H9 (cell line): ENCODE measurements around the gene BCAS1. TPM values are rescaled to one million over a fixed set of nuclear protein-coding genes. Genes with fewer than 3 reads are reported as not detected.

Experiments
- DNase-seq: peaks from one replicate; pipeline ENCODE4 v3.0.0-alpha.2; 2017
- H2AFZ ChIP-seq: one replicate; pipeline ENCODE4 v1.6.1; 2013; ENCODE audit warnings: mild to moderate bottlenecking, low read length, control low read depth, moderate library complexity
- H2AK5ac ChIP-seq: 2 replicates; pipeline ENCODE4 v1.6.1; 2013; ENCODE audit warnings: low read length, control low read depth, mixed read lengths; ENCODE audit not compliant: insufficient read length
- H2BK120ac ChIP-seq: one replicate; pipeline ENCODE4 v1.6.1; 2013; ENCODE audit warnings: low read depth, mild to moderate bottlenecking, low read length, control low read depth, inconsistent platforms; ENCODE audit not compliant: poor library complexity, severe bottlenecking
- H2BK12ac ChIP-seq: 2 replicates; pipeline ENCODE4 v1.6.1; 2013; ENCODE audit warnings: low read length, control low read depth, mixed read lengths, low read depth; ENCODE audit not compliant: insufficient read length
- H2BK15ac ChIP-seq: 2 replicates; pipeline ENCODE4 v1.6.1; 2013; ENCODE audit warnings: low read depth, low read length, control low read depth
- H2BK20ac ChIP-seq: one replicate; pipeline ENCODE4 v1.6.1; 2013; ENCODE audit warnings: low read depth, mild to moderate bottlenecking, low read length, control low read depth, inconsistent platforms; ENCODE audit not compliant: poor library complexity, severe bottlenecking
- H2BK5ac ChIP-seq: 2 replicates; pipeline ENCODE4 v1.6.1; 2013; ENCODE audit warnings: low read length, control low read depth, mixed read lengths; ENCODE audit not compliant: insufficient read length
- H3K14ac ChIP-seq: 2 replicates; pipeline ENCODE4 v1.6.1; 2013; ENCODE audit warnings: low read length, control low read depth; ENCODE audit not compliant: insufficient read depth
- H3K18ac ChIP-seq: 2 replicates; pipeline ENCODE4 v1.6.1; 2013; ENCODE audit warnings: low read depth, mild to moderate bottlenecking, mixed read lengths, low read length, control low read depth; ENCODE audit not compliant: insufficient read length
- H3K23ac ChIP-seq: 2 replicates; pipeline ENCODE4 v1.6.1; 2013; ENCODE audit warnings: low read length, control low read depth, mixed read lengths, low read depth; ENCODE audit not compliant: insufficient read length
- H3K23me2 ChIP-seq: 2 replicates; pipeline ENCODE4 v1.6.1; 2013; ENCODE audit warnings: low read depth, mild to moderate bottlenecking, mixed read lengths, low read length, control low read depth; ENCODE audit not compliant: insufficient read length, poor library complexity, severe bottlenecking
- H3K27ac ChIP-seq: 2 replicates; pipeline ENCODE4 v1.5.1; 2013; ENCODE audit warnings: low read length, control low read depth, mixed read lengths, low read depth; ENCODE audit not compliant: insufficient read length
- H3K27me3 ChIP-seq: 2 replicates; pipeline ENCODE4 v1.6.1; 2013; ENCODE audit warnings: low read length, control low read depth, inconsistent platforms; ENCODE audit not compliant: insufficient read depth
- H3K4ac ChIP-seq: 2 replicates; pipeline ENCODE4 v1.6.1; 2013; ENCODE audit warnings: low read depth, mild to moderate bottlenecking, control low read depth, inconsistent platforms, low read length, moderate library complexity
- H3K4me1 ChIP-seq: 2 replicates; pipeline ENCODE4 v1.6.1; 2013; ENCODE audit warnings: low read length, control low read depth, inconsistent platforms; ENCODE audit not compliant: insufficient read depth
- H3K4me2 ChIP-seq: 2 replicates; pipeline ENCODE4 v1.6.1; 2013; ENCODE audit warnings: low read length, control low read depth, mixed read lengths; ENCODE audit not compliant: insufficient read length, insufficient read depth
- H3K56ac ChIP-seq: 2 replicates; pipeline ENCODE4 v1.6.1; 2013; ENCODE audit warnings: low read depth, mild to moderate bottlenecking, mixed read lengths, low read length, control low read depth; ENCODE audit not compliant: insufficient read length
- H3K79me1 ChIP-seq: 2 replicates; pipeline ENCODE4 v1.6.1; 2013; ENCODE audit warnings: low read depth, mild to moderate bottlenecking, moderate library complexity, low read length, control low read depth, inconsistent platforms; ENCODE audit not compliant: insufficient read depth, poor library complexity, severe bottlenecking
- H3K79me2 ChIP-seq: 2 replicates; pipeline ENCODE4 v1.6.1; 2013; ENCODE audit warnings: low read length, control low read depth, inconsistent platforms; ENCODE audit not compliant: insufficient read depth
- H3K9ac ChIP-seq: 2 replicates; pipeline ENCODE4 v1.6.1; 2013; ENCODE audit warnings: low read length, control low read depth, mixed read lengths; ENCODE audit not compliant: insufficient read length; ENCODE audit errors: extremely low read depth
- H3K9me3 ChIP-seq: one replicate; pipeline ENCODE4 v1.6.1; 2013; ENCODE audit warnings: low read depth, low read length, inconsistent platforms; ENCODE audit not compliant: control insufficient read depth
- H3T11ph ChIP-seq: one replicate; pipeline ENCODE4 v1.6.1; 2013; ENCODE audit warnings: mild to moderate bottlenecking, low read length, control low read depth, inconsistent platforms
- H4K20me1 ChIP-seq: one replicate; pipeline ENCODE4 v1.6.1; 2013; ENCODE audit not compliant: control insufficient read depth, insufficient read length, insufficient read depth
- H4K5ac ChIP-seq: 2 replicates; pipeline ENCODE4 v1.6.1; 2013; ENCODE audit warnings: low read depth, mild to moderate bottlenecking, mixed read lengths, low read length, control low read depth; ENCODE audit not compliant: insufficient read length
- H4K8ac ChIP-seq: replicated peaks from 2 replicates; pipeline ENCODE4 v1.6.1; 2013; ENCODE audit warnings: low read length, control low read depth, mixed read lengths, low read depth; ENCODE audit not compliant: insufficient read length
- H4K91ac ChIP-seq: 2 replicates; pipeline ENCODE4 v1.6.1; 2013; ENCODE audit warnings: low read depth, mild to moderate bottlenecking, moderate library complexity, mixed read lengths, low read length, control low read depth; ENCODE audit not compliant: insufficient read length
- H3K27ac Mint-ChIP-seq, 3 experiments: 2 replicates in 2 of 3; 3 replicates in 1 of 3; pipeline ENCODE4 v1.8.0; 2020 to 2021; ENCODE audit warnings: mixed read lengths in 3 of 3, mild to moderate bottlenecking in 1 of 3, moderate library complexity in 1 of 3
- H3K27me3 Mint-ChIP-seq: 2 replicates; pipeline ENCODE4 v1.8.0; 2021; ENCODE audit warnings: low read depth, mild to moderate bottlenecking, moderate library complexity, mixed read lengths
- H3K36me3 Mint-ChIP-seq, 3 experiments: 2 replicates in 2 of 3; 3 replicates in 1 of 3; pipeline ENCODE4 v1.8.0; 2020 to 2021; ENCODE audit warnings: low read depth in 3 of 3, mixed read lengths in 3 of 3; ENCODE audit not compliant: insufficient read depth in 1 of 3
- H3K4me1 Mint-ChIP-seq, 2 experiments: 2 replicates each; pipeline ENCODE4 v1.8.0; 2020; ENCODE audit warnings: mixed read lengths in 2 of 2
- H3K4me3 Mint-ChIP-seq, 2 experiments: 2 replicates in 1 of 2; 3 replicates in 1 of 2; pipeline ENCODE4 v1.8.0; 2020 to 2021; ENCODE audit warnings: mild to moderate bottlenecking in 2 of 2, mixed read lengths in 2 of 2, moderate library complexity in 1 of 2
- H3K9me3 Mint-ChIP-seq, 2 experiments: 2 replicates in 1 of 2; 3 replicates in 1 of 2; pipeline ENCODE4 v1.8.0; 2020; ENCODE audit warnings: mild to moderate bottlenecking in 2 of 2, mixed read lengths in 2 of 2, moderate library complexity in 1 of 2
- CTCF ChIP-seq: fragments of 200-600 bp; sonication (generic); conservative IDR thresholded peaks from 3 replicates; pipeline ENCODE4 v1.8.0; 2021; ENCODE audit warnings: antibody characterized with exemption, mild to moderate bottlenecking
- WGBS: extraction: QIAGEN DNeasy Blood & Tissue Kit; methylation state at CpG from one replicate; pipeline ENCODE4 v1.1.7; 2013; ENCODE audit warnings: missing lambda C conversion rate, low lambda C conversion rate, mixed read lengths; ENCODE audit not compliant: insufficient read length; ENCODE audit errors: extremely low coverage; 5-methylcytosine and 5-hydroxymethylcytosine counted together
- total RNA-seq: library from RNA; stranded (reverse); gene quantifications from 2 replicates; pipeline ENCODE4 v1.2.1, GENCODE V29; 2021

Gene BCAS1
- total RNA-seq, 1 experiment from 2014 or later, result 0.15 TPM

DNA sequence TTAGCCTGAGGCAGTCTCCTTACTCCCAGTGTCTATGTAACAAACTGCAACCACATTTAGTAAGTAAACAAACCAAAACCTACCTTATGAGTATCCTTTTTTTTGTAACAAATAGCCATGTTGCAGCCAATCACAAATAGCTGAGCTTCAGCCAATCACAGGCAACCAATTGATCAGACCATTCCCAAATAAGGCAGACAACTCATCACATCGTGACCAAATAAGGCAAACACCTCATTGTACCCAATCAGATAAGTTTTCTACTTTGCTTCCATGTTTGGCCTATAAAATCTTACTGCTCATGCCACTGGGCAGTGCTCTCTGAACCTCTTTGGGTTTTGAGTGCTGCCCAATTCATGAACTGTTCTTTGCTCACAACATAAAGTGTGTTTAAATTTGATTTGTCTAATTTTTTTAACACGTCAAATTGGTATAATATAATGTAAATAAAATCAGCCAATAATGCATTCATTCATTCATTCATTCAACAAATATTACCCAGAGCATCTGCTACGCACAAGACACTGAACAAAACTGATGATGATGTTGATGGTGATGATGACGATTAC lies 117.8 kb downstream of the BCAS1 start:
- Histone ChIP-seq H3K23ac (no peak overlapping the region), H3K14ac (no peak overlapping the region), H3K18ac (no peak overlapping the region), H2BK15ac (no peak overlapping the region), H4K91ac (no peak overlapping the region), H3K9ac (no peak overlapping the region), H2BK120ac (no peak overlapping the region), H4K5ac (no peak overlapping the region), H3K79me2 (no peaks in the 10 kb centered on the region), H3K27ac (no peak overlapping the region), H3T11ph (no peak overlapping the region), H3K23me2 (no peaks in the 10 kb centered on the region), H2BK12ac (no peak overlapping the region), H3K4me2 (no peak overlapping the region), H4K8ac (no peak overlapping the region), H3K79me1 (no peaks in the 10 kb centered on the region), H4K20me1 (no peaks in the 10 kb centered on the region), H2BK5ac (no peak overlapping the region), H2AFZ (no peak overlapping the region), H2BK20ac (no peak overlapping the region), H3K4me1 (no peaks in the 10 kb centered on the region), H3K27me3 (no peaks in the 10 kb centered on the region), H3K4ac (no peak overlapping the region), H2AK5ac (no peak overlapping the region), H3K9me3 (peaks cover 5% of the 10 kb centered on the region), H3K56ac (no peak overlapping the region)
- DNase-seq, result no peak
- Mint-ChIP-seq H3K9me3 (peaks cover 10 to 14% of the 10 kb centered on the region in 2 experiments), H3K36me3 (peaks cover 1 to 23% (median 3%) of the 10 kb centered on the region in 3 experiments; a peak in 4 of 7 replicates), H3K4me3 (no peak overlapping the region), H3K27me3 (no peaks in the 10 kb centered on the region), H3K27ac (no peak overlapping the region), H3K4me1 (peaks cover 0 to 8% of the 10 kb centered on the region in 2 experiments; a peak in 3 of 4 replicates)
- WGBS, result no CpG with 5 or more reads among the region's 4 CpGs
- TF ChIP-seq CTCF, result no peak
